Gastroesophageal sphincter (tissue), 3 donors: ENCODE measurements around the gene PBX1.

Source experiments
- POLR2A ChIP-seq, 2 donors: fragments of 450-650 bp; IDR thresholded peaks; one replicate each; pipeline ENCODE4 v1.6.1; 2017; ENCODE audit warnings: antibody characterized with exemption in 2 of 2, mild to moderate bottlenecking in 2 of 2, moderate library complexity in 1 of 2
- POLR2AphosphoS5 ChIP-seq: sonication (generic); formaldehyde crosslinking; IDR thresholded peaks from one replicate; pipeline ENCODE4 v1.6.1; 2017; ENCODE audit warnings: antibody characterized with exemption
- TF ChIP-seq, protein P1 (sequence below), 4 experiments: fragments of 200-600 bp in 2 of 4; fragments of 450-650 bp in 2 of 4; sonication (generic) in 1 of 4; IDR thresholded peaks; one replicate each; pipeline ENCODE4 v1.5.1; 2017 to 2019; ENCODE audit warnings: antibody characterized with exemption in 4 of 4, mild to moderate bottlenecking in 2 of 4, moderate library complexity in 2 of 4

DNA sequence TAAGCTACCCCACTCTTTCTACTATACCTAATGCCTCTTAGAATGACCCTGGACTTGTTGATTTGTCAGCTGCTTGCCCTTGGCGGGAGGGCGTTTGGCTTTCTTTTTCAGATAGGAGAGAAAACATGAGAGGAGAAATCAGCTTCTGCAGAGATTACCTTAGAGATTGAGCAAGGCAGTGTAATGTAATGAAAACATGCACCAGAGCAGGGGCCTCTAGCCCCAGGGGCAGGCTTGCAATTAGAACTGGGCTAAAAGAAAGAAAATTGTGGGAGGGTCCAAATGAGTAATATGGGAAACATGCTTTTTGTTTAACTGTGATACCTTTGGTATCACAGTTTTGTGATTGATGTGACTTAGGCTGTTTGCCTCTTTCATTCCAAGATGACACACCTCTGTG is 89.7 kb downstream of the PBX1 start:
- TF ChIP-seq, protein P1, sequence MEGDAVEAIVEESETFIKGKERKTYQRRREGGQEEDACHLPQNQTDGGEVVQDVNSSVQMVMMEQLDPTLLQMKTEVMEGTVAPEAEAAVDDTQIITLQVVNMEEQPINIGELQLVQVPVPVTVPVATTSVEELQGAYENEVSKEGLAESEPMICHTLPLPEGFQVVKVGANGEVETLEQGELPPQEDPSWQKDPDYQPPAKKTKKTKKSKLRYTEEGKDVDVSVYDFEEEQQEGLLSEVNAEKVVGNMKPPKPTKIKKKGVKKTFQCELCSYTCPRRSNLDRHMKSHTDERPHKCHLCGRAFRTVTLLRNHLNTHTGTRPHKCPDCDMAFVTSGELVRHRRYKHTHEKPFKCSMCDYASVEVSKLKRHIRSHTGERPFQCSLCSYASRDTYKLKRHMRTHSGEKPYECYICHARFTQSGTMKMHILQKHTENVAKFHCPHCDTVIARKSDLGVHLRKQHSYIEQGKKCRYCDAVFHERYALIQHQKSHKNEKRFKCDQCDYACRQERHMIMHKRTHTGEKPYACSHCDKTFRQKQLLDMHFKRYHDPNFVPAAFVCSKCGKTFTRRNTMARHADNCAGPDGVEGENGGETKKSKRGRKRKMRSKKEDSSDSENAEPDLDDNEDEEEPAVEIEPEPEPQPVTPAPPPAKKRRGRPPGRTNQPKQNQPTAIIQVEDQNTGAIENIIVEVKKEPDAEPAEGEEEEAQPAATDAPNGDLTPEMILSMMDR (IDR thresholded peaks at IDR 0.05) = no peak
- TF ChIP-seq POLR2AphosphoS5 (no peak), POLR2A (IDR thresholded peaks at IDR 0.05) (no peak)
